WTC11 (cell line): ENCODE data around the gene STK32B. TPM values are rescaled to one million over a fixed set of nuclear protein-coding genes. Genes with fewer than 3 reads are reported as not detected.

Experiments
- ATAC-seq: fragments of 200-7000 bp; cut with Tn5 transposase; 2 replicates; pipeline ENCODE4 v1.10.0; 2021; ENCODE audit warnings: mild to moderate bottlenecking, moderate library complexity
- CTCF ChIA-PET: fragments of 300-600 bp; sonication (Branson Sonifier 250); formaldehyde crosslinking; loops from one replicate; lab custom pipeline; 2021; ENCODE audit warnings: antibody characterized with exemption; lab: Charles Lee
- POLR2A ChIA-PET: fragments of 350-600 bp; sonication (Branson Sonifier 250); formaldehyde crosslinking; loops from one replicate; lab custom pipeline; 2021; ENCODE audit warnings: antibody characterized with exemption; lab: Charles Lee
- DNase-seq: peaks from one replicate; pipeline ENCODE4 v3.0.0; 2021; ENCODE audit warnings: low spot score
- H3K27ac Mint-ChIP-seq: 2 replicates; pipeline ENCODE4 v1.8.0; 2021; ENCODE audit warnings: mixed read lengths
- H3K27me3 Mint-ChIP-seq: 2 replicates; pipeline ENCODE4 v1.8.0; 2021; ENCODE audit warnings: low read depth, mild to moderate bottlenecking, moderate library complexity, mixed read lengths
- H3K36me3 Mint-ChIP-seq: 2 replicates; pipeline ENCODE4 v1.8.0; 2021; ENCODE audit warnings: mixed read lengths
- H3K4me1 Mint-ChIP-seq: 2 replicates; pipeline ENCODE4 v1.8.0; 2022; ENCODE audit warnings: mixed read lengths
- H3K4me3 Mint-ChIP-seq: 2 replicates; pipeline ENCODE4 v1.8.0; 2021; ENCODE audit warnings: mild to moderate bottlenecking, moderate library complexity, mixed read lengths
- H3K9me3 Mint-ChIP-seq: 2 replicates; pipeline ENCODE4 v1.8.0; 2021; ENCODE audit warnings: mixed read lengths
- ATF6 ChIP-seq: sonication (generic); formaldehyde crosslinking; IDR thresholded peaks from 2 replicates; pipeline ENCODE4 v1.8.1; 2023; ENCODE audit warnings: mild to moderate bottlenecking, missing genetic modification reagents
- ESRRA ChIP-seq: sonication (generic); formaldehyde crosslinking; IDR thresholded peaks from 2 replicates; pipeline ENCODE4 v1.8.1; 2022; ENCODE audit warnings: mild to moderate bottlenecking, missing genetic modification reagents, borderline replicate concordance
- FOXJ3 ChIP-seq: sonication (generic); formaldehyde crosslinking; IDR thresholded peaks from 2 replicates; pipeline ENCODE4 v1.9.0; 2021; ENCODE audit warnings: missing genetic modification reagents, mild to moderate bottlenecking, borderline replicate concordance
- GRHL2 ChIP-seq: fragments of 250-450 bp; sonication (Bioruptor Pico); IDR thresholded peaks from 2 replicates; pipeline ENCODE4 v1.8.0; 2022; ENCODE audit warnings: mild to moderate bottlenecking, moderate library complexity; ENCODE audit not compliant: insufficient replicate concordance, severe bottlenecking
- HMGA2 ChIP-seq: fragments of 250-450 bp; sonication (Bioruptor Pico); IDR thresholded peaks from 2 replicates; pipeline ENCODE4 v1.4.0; 2021; ENCODE audit warnings: mild to moderate bottlenecking, moderate library complexity
- IRF2 ChIP-seq: sonication (generic); formaldehyde crosslinking; IDR thresholded peaks from 2 replicates; pipeline ENCODE4 v1.8.0; 2022; ENCODE audit warnings: low read depth, missing genetic modification reagents, borderline replicate concordance
- JAZF1 ChIP-seq: fragments of 250-450 bp; sonication (Bioruptor Pico); IDR thresholded peaks from 2 replicates; pipeline ENCODE4 v1.9.0; 2021; ENCODE audit warnings: moderate library complexity, mild to moderate bottlenecking, inconsistent platforms
- JUN ChIP-seq: sonication (generic); formaldehyde crosslinking; IDR thresholded peaks from 2 replicates; pipeline ENCODE4 v1.8.0; 2023; ENCODE audit warnings: mild to moderate bottlenecking, missing genetic modification reagents
- NFYB ChIP-seq: sonication (generic); formaldehyde crosslinking; conservative IDR thresholded peaks from 2 replicates; pipeline ENCODE4 v1.8.0; 2022; ENCODE audit warnings: low read depth, missing genetic modification reagents
- NR1H2 ChIP-seq: sonication (generic); formaldehyde crosslinking; IDR thresholded peaks from 2 replicates; pipeline ENCODE4 v1.9.0; 2021; ENCODE audit warnings: mild to moderate bottlenecking, moderate library complexity, missing genetic modification reagents
- PREB ChIP-seq: sonication (generic); formaldehyde crosslinking; IDR thresholded peaks from 2 replicates; pipeline ENCODE4 v1.8.1; 2022; ENCODE audit warnings: mild to moderate bottlenecking, missing genetic modification reagents, moderate library complexity, borderline replicate concordance
- RELA ChIP-seq: sonication (generic); formaldehyde crosslinking; IDR thresholded peaks from 2 replicates; pipeline ENCODE4 v1.8.1; 2022; ENCODE audit warnings: missing genetic modification reagents, mild to moderate bottlenecking, borderline replicate concordance
- SP1 ChIP-seq: sonication (generic); formaldehyde crosslinking; conservative IDR thresholded peaks from 2 replicates; pipeline ENCODE4 v1.8.1; 2022; ENCODE audit warnings: missing genetic modification reagents
- TEAD1 ChIP-seq: sonication (generic); formaldehyde crosslinking; IDR thresholded peaks from 2 replicates; pipeline ENCODE4 v1.8.0; 2022; ENCODE audit warnings: mild to moderate bottlenecking, missing genetic modification reagents
- TEAD4 ChIP-seq: sonication (generic); formaldehyde crosslinking; IDR thresholded peaks from 2 replicates; pipeline ENCODE4 v1.8.0; 2022; ENCODE audit warnings: mild to moderate bottlenecking, missing genetic modification reagents
- USF2 ChIP-seq: sonication (generic); formaldehyde crosslinking; IDR thresholded peaks from 2 replicates; pipeline ENCODE4 v1.8.1; 2023; ENCODE audit warnings: mild to moderate bottlenecking, missing genetic modification reagents, moderate library complexity
- ZBTB43 ChIP-seq: sonication (generic); formaldehyde crosslinking; IDR thresholded peaks from 2 replicates; pipeline ENCODE4 v1.8.1; 2023; ENCODE audit warnings: mild to moderate bottlenecking, missing genetic modification reagents
- ZMAT4 ChIP-seq: fragments of 250-450 bp; sonication (Bioruptor Pico); IDR thresholded peaks from 2 replicates; pipeline ENCODE4 v1.9.0; 2021; ENCODE audit warnings: mild to moderate bottlenecking
- ZNF263 ChIP-seq: sonication (generic); formaldehyde crosslinking; IDR thresholded peaks from 2 replicates; pipeline ENCODE4 v1.8.1; 2022; ENCODE audit warnings: low read depth, mild to moderate bottlenecking, moderate library complexity, missing genetic modification reagents
- ZNF396 ChIP-seq: fragments of 250-450 bp; sonication (Bioruptor Pico); IDR thresholded peaks from 2 replicates; pipeline ENCODE4 v1.8.0; 2021; ENCODE audit warnings: mild to moderate bottlenecking, moderate library complexity, borderline replicate concordance
- ZNF671 ChIP-seq: fragments of 250-450 bp; sonication (Bioruptor Pico); IDR thresholded peaks from 2 replicates; pipeline ENCODE4 v1.8.0; 2021; ENCODE audit warnings: mild to moderate bottlenecking
- total RNA-seq: library from RNA; stranded (reverse); gene quantifications from 3 replicates; pipeline ENCODE4 v1.2.3, GENCODE V29; 2021
- TF ChIP-seq, protein P1 (sequence below): fragments of 250-450 bp; sonication (Bioruptor Pico); IDR thresholded peaks from 2 replicates; pipeline ENCODE4 v1.9.0; 2021; ENCODE audit warnings: mild to moderate bottlenecking
- TF ChIP-seq, protein P2 (sequence below): sonication (generic); formaldehyde crosslinking; conservative IDR thresholded peaks from 2 replicates; pipeline ENCODE4 v1.8.1; 2023; ENCODE audit warnings: mild to moderate bottlenecking, low read depth, missing genetic modification reagents, moderate library complexity

STK32B gene
- total RNA-seq, 1 experiment from 2014 or later, result 1.9 TPM

DNA sequence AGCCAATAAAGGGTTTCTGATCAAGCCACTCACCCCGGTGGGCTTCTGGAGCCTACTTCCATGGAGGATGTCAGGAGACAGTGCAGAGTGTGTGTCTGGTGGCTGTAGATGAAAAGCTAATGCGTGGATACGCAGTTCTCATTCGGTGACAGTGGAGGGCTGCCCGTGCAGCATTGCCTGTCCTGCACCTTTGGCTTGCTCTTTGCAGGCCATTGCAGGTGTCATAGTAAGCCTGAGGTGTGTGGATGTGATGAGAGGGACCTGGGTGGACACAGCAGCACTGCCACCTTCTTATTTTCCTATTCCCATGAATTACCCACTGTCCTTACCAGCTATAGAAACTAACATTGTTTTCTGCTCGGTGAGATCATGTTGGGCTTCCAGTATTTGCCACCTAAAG lies 101.2 kb downstream of the STK32B start (continued):
- TF ChIP-seq FOXJ3 (no peak), RELA (CRISPR knock-in tag) (no peak), USF2 (no peak), NR1H2 (CRISPR knock-in tag) (no peak), ZMAT4 (no peak), PREB (CRISPR knock-in tag) (no peak), ESRRA (CRISPR knock-in tag) (no peak)
- TF ChIP-seq, protein P1, sequence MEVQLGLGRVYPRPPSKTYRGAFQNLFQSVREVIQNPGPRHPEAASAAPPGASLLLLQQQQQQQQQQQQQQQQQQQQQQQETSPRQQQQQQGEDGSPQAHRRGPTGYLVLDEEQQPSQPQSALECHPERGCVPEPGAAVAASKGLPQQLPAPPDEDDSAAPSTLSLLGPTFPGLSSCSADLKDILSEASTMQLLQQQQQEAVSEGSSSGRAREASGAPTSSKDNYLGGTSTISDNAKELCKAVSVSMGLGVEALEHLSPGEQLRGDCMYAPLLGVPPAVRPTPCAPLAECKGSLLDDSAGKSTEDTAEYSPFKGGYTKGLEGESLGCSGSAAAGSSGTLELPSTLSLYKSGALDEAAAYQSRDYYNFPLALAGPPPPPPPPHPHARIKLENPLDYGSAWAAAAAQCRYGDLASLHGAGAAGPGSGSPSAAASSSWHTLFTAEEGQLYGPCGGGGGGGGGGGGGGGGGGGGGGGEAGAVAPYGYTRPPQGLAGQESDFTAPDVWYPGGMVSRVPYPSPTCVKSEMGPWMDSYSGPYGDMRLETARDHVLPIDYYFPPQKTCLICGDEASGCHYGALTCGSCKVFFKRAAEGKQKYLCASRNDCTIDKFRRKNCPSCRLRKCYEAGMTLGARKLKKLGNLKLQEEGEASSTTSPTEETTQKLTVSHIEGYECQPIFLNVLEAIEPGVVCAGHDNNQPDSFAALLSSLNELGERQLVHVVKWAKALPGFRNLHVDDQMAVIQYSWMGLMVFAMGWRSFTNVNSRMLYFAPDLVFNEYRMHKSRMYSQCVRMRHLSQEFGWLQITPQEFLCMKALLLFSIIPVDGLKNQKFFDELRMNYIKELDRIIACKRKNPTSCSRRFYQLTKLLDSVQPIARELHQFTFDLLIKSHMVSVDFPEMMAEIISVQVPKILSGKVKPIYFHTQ (CRISPR knock-in tag), result no peak
- TF ChIP-seq, all 79 proteins: peak for 0

GRCh38 chr4:5156682-5157081 lies 105.4 kb downstream of the STK32B start:
- Mint-ChIP-seq H3K36me3 (no peaks in the 10 kb centered on the region), H3K27ac (no peak overlapping the region), H3K9me3 (peaks cover 4% of the 10 kb centered on the region; the same call in 1 of the 2 replicates), H3K4me3 (no peak overlapping the region), H3K27me3 (peaks cover 24% of the 10 kb centered on the region), H3K4me1 (peaks cover 13% of the 10 kb centered on the region)
- DNase-seq, result no peak
- CTCF ChIA-PET, result interaction anchor here (1.2 kb wide), 1 partner anchor 106 kb away, joined by 3 read pairs; no protein-coding TSS in a partner anchor
- ATAC-seq, result no peak
- no peak for TF ChIP-seq ESRRA (CRISPR knock-in tag)
- no peak for TF ChIP-seq ZBTB43
- no peak for TF ChIP-seq ZNF396 (CRISPR knock-in tag)
- no peak for TF ChIP-seq NFYB
- no peak for TF ChIP-seq ZNF263
- no peak for TF ChIP-seq GRHL2 (CRISPR knock-in tag)
- TF ChIP-seq ZNF671 (CRISPR knock-in tag), result no peak
- no peak for TF ChIP-seq IRF2 (CRISPR knock-in tag)
- TF ChIP-seq JUN, result no peak
- no peak for TF ChIP-seq SP1
- no peak for TF ChIP-seq TEAD4
- no peak for TF ChIP-seq ATF6 (CRISPR knock-in tag)
- no peak for TF ChIP-seq HMGA2 (CRISPR knock-in tag)
- TF ChIP-seq TEAD1 (CRISPR knock-in tag), result no peak
- TF ChIP-seq JAZF1, result no peak
- TF ChIP-seq, protein P2, sequence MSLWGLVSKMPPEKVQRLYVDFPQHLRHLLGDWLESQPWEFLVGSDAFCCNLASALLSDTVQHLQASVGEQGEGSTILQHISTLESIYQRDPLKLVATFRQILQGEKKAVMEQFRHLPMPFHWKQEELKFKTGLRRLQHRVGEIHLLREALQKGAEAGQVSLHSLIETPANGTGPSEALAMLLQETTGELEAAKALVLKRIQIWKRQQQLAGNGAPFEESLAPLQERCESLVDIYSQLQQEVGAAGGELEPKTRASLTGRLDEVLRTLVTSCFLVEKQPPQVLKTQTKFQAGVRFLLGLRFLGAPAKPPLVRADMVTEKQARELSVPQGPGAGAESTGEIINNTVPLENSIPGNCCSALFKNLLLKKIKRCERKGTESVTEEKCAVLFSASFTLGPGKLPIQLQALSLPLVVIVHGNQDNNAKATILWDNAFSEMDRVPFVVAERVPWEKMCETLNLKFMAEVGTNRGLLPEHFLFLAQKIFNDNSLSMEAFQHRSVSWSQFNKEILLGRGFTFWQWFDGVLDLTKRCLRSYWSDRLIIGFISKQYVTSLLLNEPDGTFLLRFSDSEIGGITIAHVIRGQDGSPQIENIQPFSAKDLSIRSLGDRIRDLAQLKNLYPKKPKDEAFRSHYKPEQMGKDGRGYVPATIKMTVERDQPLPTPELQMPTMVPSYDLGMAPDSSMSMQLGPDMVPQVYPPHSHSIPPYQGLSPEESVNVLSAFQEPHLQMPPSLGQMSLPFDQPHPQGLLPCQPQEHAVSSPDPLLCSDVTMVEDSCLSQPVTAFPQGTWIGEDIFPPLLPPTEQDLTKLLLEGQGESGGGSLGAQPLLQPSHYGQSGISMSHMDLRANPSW, result no peak
- POLR2A ChIA-PET, result no interaction called here
